Suprapubic skin (tissue), 4 donors: Measurements from ENCODE around the gene LRP8. TPM values are rescaled to one million over a fixed set of nuclear protein-coding genes. Genes with fewer than 3 reads are reported as not detected.

Experiments
- DNase-seq, 2 donors: peaks; one replicate each; pipeline ENCODE4 v3.0.0-alpha.2; 2019; ENCODE audit warnings: low spot score in 2 of 2
- H3K27ac ChIP-seq: fragments of 200-600 bp; sonication (generic); one replicate; pipeline ENCODE4 v1.5.1; 2019
- H3K27me3 ChIP-seq: fragments of 200-600 bp; sonication (generic); one replicate; pipeline ENCODE4 v1.5.1; 2019
- H3K36me3 ChIP-seq: fragments of 200-600 bp; sonication (generic); one replicate; pipeline ENCODE4 v1.5.1; 2019
- H3K4me1 ChIP-seq: fragments of 200-600 bp; sonication (generic); one replicate; pipeline ENCODE4 v1.5.1; 2019
- H3K4me3 ChIP-seq: fragments of 200-600 bp; sonication (generic); one replicate; pipeline ENCODE4 v1.5.1; 2019; ENCODE audit warnings: mild to moderate bottlenecking
- H3K9me3 ChIP-seq: fragments of 200-600 bp; sonication (generic); one replicate; pipeline ENCODE4 v1.5.1; 2019
- CTCF ChIP-seq, 2 donors: fragments of 200-600 bp in 1 of 2; fragments of 450-650 bp in 1 of 2; sonication (generic) in 1 of 2; IDR thresholded peaks; one replicate each; pipeline ENCODE4 v1.5.1; 2016 to 2019; ENCODE audit warnings: antibody characterized with exemption in 2 of 2, mild to moderate bottlenecking in 1 of 2, moderate library complexity in 1 of 2
- EP300 ChIP-seq: sonication (generic); formaldehyde crosslinking; IDR thresholded peaks from one replicate; pipeline ENCODE4 v1.6.1; 2017; ENCODE audit warnings: antibody characterized with exemption
- POLR2A ChIP-seq, 2 donors: fragments of 450-650 bp; IDR thresholded peaks; one replicate each; pipeline ENCODE4 v1.6.1; 2017; ENCODE audit warnings: antibody characterized with exemption in 2 of 2, mild to moderate bottlenecking in 2 of 2, moderate library complexity in 2 of 2
- POLR2AphosphoS5 ChIP-seq, 3 donors: sonication (generic); formaldehyde crosslinking; IDR thresholded peaks; one replicate each; pipeline ENCODE4 v1.6.1; 2017; ENCODE audit warnings: antibody characterized with exemption in 3 of 3
- WGBS: methylation state at CpG from one replicate; pipeline ENCODE4 v1.1.5; 2018; 5-methylcytosine and 5-hydroxymethylcytosine counted together
- total RNA-seq, 4 donors: library from RNA; depleted of rRNA; stranded (reverse); fragments of >200 nt; gene quantifications; one replicate each; pipeline ENCODE4 v1.1.0, GENCODE V29; 2016

Gene LRP8
- total RNA-seq, 4 donors from 2014 or later = 2.8 to 11.8 (median 4.1) TPM

GRCh38 chr1:53307037-53307436 lies 20.8 kb downstream of the LRP8 start:
- Histone ChIP-seq H3K9me3 (no peaks in the 10 kb centered on the region), H3K4me3 (no peak overlapping the region), H3K36me3 (no peaks in the 10 kb centered on the region)

GRCh38 chr1:53306168-53306567 lies 21.7 kb downstream of the LRP8 start:
- Histone ChIP-seq H3K27ac (no peak overlapping the region), H3K36me3 (no peaks in the 10 kb centered on the region), H3K27me3 (no peaks in the 10 kb centered on the region), H3K4me3 (no peak overlapping the region), H3K4me1 (peaks cover 8% of the 10 kb centered on the region), H3K9me3 (no peaks in the 10 kb centered on the region)
- WGBS = 100% methylated on average over 1 of the region's 4 CpGs
- DNase-seq = no peak
- no peak for TF ChIP-seq EP300
- no peak for TF ChIP-seq CTCF (IDR thresholded peaks at IDR 0.05)
- no peak for TF ChIP-seq POLR2A (IDR thresholded peaks at IDR 0.05)
- no peak for TF ChIP-seq POLR2AphosphoS5 (IDR thresholded peaks at IDR 0.05)

More at GRCh38 chr1:53307037-53307436, 20.8 kb downstream of the LRP8 start:
- no peak overlapping the region for H3K27ac ChIP-seq
- H3K4me1 ChIP-seq = peaks cover 8% of the 10 kb centered on the region
- TF ChIP-seq CTCF (IDR thresholded peaks at IDR 0.05) = no peak
- TF ChIP-seq EP300 = no peak
- no peak for TF ChIP-seq POLR2A (IDR thresholded peaks at IDR 0.05)
- TF ChIP-seq POLR2AphosphoS5 (IDR thresholded peaks at IDR 0.05) = no peak
- 85% methylated on average over 4 of the region's 4 CpGs for WGBS
- H3K27me3 ChIP-seq = no peaks in the 10 kb centered on the region
- no peak for DNase-seq

GRCh38 chr1:53305650-53306049 lies 22.2 kb downstream of the LRP8 start:
- no peak overlapping the region for H3K27ac ChIP-seq
- H3K4me3 ChIP-seq = no peak overlapping the region
- DNase-seq = no peak
- H3K9me3 ChIP-seq = no peaks in the 10 kb centered on the region
- 33% methylated on average over 3 of the region's 7 CpGs for WGBS
- TF ChIP-seq POLR2AphosphoS5 (IDR thresholded peaks at IDR 0.05) = no peak
- TF ChIP-seq EP300 = no peak
- TF ChIP-seq POLR2A (IDR thresholded peaks at IDR 0.05) = no peak
- no peak for TF ChIP-seq CTCF (IDR thresholded peaks at IDR 0.05)
- H3K27me3 ChIP-seq = no peaks in the 10 kb centered on the region
- H3K4me1 ChIP-seq = peaks cover 8% of the 10 kb centered on the region
- H3K36me3 ChIP-seq = no peaks in the 10 kb centered on the region

DNA sequence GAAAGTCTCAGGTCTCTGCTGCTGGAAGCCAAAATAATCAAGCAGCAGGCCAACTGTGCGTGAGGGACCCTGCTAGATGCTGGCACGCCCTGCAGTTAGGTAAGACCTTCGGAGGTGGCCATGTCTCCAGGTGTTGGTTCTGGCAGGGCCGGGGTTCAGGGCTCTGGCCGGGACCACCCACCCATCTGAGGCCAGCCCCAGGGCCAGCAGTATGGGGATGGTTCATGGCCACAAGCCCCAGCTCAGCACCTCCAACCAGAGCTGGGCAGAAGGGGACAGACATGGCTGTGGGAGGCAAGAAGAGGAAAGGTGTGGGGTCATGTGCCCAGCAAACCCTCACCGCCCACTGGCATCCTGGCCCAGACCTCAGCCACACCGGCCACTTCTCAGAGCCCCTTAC lies 23.3 kb downstream of the LRP8 start:
- no peaks in the 10 kb centered on the region for H3K36me3 ChIP-seq
- no peaks in the 10 kb centered on the region for H3K9me3 ChIP-seq
- TF ChIP-seq EP300 (no peak), CTCF (IDR thresholded peaks at IDR 0.05) (no peak), POLR2A (IDR thresholded peaks at IDR 0.05) (no peak), POLR2AphosphoS5 (IDR thresholded peaks at IDR 0.05) (no peak)
- 80% methylated on average over 1 of the region's 7 CpGs for WGBS
- H3K4me1 ChIP-seq = peaks cover 8% of the 10 kb centered on the region
- H3K27ac ChIP-seq = no peak overlapping the region
- DNase-seq = no peak
- H3K4me3 ChIP-seq = no peak overlapping the region
- no peaks in the 10 kb centered on the region for H3K27me3 ChIP-seq

GRCh38 chr1:53303726-53304515 lies 23.9 kb downstream of the LRP8 start:
- H3K9me3 ChIP-seq = no peaks in the 10 kb centered on the region
- WGBS = 78% methylated on average over 14 of the region's 14 CpGs
- H3K27ac ChIP-seq = no peak overlapping the region
- H3K4me3 ChIP-seq = no peak overlapping the region
- H3K36me3 ChIP-seq = no peaks in the 10 kb centered on the region
- H3K4me1 ChIP-seq = peaks cover 8% of the 10 kb centered on the region
- H3K27me3 ChIP-seq = no peaks in the 10 kb centered on the region
- TF ChIP-seq CTCF (IDR thresholded peaks at IDR 0.05) (no peak), POLR2A (IDR thresholded peaks at IDR 0.05) (no peak), POLR2AphosphoS5 (IDR thresholded peaks at IDR 0.05) (no peak), EP300 (no peak)
- DNase-seq = no peak
